K562 (cell line): ENCODE measurements around the gene ARAF. TPM values are rescaled to one million over a fixed set of nuclear protein-coding genes. Genes with fewer than 3 reads are reported as not detected.

ENCODE experiments used
- ASH1L ChIP-seq: fragments of 450-650 bp; IDR thresholded peaks from 2 replicates; pipeline ENCODE4 v1.6.1; 2018; ENCODE audit warnings: borderline replicate concordance, mild to moderate bottlenecking, low read depth; ENCODE audit not compliant: partially characterized antibody
- DMBX1 ChIP-seq: fragments of 250-450 bp; sonication (Bioruptor Pico); IDR thresholded peaks from 2 replicates; pipeline ENCODE4 v1.8.0; 2022; ENCODE audit warnings: inconsistent platforms, mild to moderate bottlenecking, moderate library complexity, borderline replicate concordance
- MAFK ChIP-seq: IDR thresholded peaks from 2 replicates; pipeline ENCODE4 v1.6.1; 2011; ENCODE audit warnings: low read length, improper control_type of control experiment
- MAX ChIP-seq: sonication (generic); formaldehyde crosslinking; IDR thresholded peaks from 2 replicates; pipeline ENCODE4 v1.9.0; 2022; ENCODE audit warnings: mild to moderate bottlenecking, missing genetic modification reagents
- MECOM ChIP-seq: fragments of 250-450 bp; sonication (Bioruptor Pico); IDR thresholded peaks from 2 replicates; pipeline ENCODE4 v1.8.0; 2022; ENCODE audit warnings: inconsistent platforms
- MXI1 ChIP-seq: IDR thresholded peaks from 2 replicates; pipeline ENCODE4 v1.6.1; 2011; ENCODE audit warnings: low read depth, mild to moderate bottlenecking, improper control_type of control experiment, low read length
- NCOA1 ChIP-seq: fragments of 450-650 bp; IDR thresholded peaks from 2 replicates; pipeline ENCODE4 v1.6.1; 2016; ENCODE audit warnings: low read depth
- NR4A1 ChIP-seq, 2 experiments: fragments of 250-450 bp in 1 of 2; fragments of 450-650 bp in 1 of 2; sonication (Bioruptor Pico) in 1 of 2; IDR thresholded peaks; 2 replicates each; pipeline versions ENCODE4 v1.4.0 to v1.6.1; 2016 to 2020; ENCODE audit warnings: mild to moderate bottlenecking in 2 of 2, missing compliant biosample characterization in 1 of 2, missing genetic modification characterization in 1 of 2, moderate library complexity in 1 of 2
- POLR2H ChIP-seq: IDR thresholded peaks from 2 replicates; pipeline ENCODE4 v1.6.1; 2016; ENCODE audit warnings: missing genetic modification characterization, low read depth, mild to moderate bottlenecking, control low read depth, missing compliant biosample characterization, moderate library complexity
- POLR3G ChIP-seq: IDR thresholded peaks from 2 replicates; pipeline ENCODE4 v1.6.1; 2011; ENCODE audit not compliant: insufficient read length, insufficient replicate concordance; ENCODE audit errors: extremely low read depth
- TEAD1 ChIP-seq, 2 experiments: fragments of 450-650 bp in 1 of 2; sonication (generic) in 1 of 2; formaldehyde crosslinking; IDR thresholded peaks; 2 replicates each; pipeline versions ENCODE4 v1.4.0 to v1.8.0; 2020 to 2022; ENCODE audit warnings: mild to moderate bottlenecking in 2 of 2, missing genetic modification reagents in 1 of 2
- ZBTB9 ChIP-seq: fragments of 450-650 bp; formaldehyde crosslinking; IDR thresholded peaks from 2 replicates; pipeline ENCODE4 v1.4.0; 2020; ENCODE audit warnings: mild to moderate bottlenecking, moderate library complexity
- ZFP36 ChIP-seq: fragments of 150-350 bp; IDR thresholded peaks from 2 replicates; pipeline ENCODE4 v1.6.1; 2018; ENCODE audit warnings: low read length, low read depth; ENCODE audit not compliant: partially characterized antibody
- ZNF347 ChIP-seq: fragments of 450-650 bp; formaldehyde crosslinking; IDR thresholded peaks from 2 replicates; pipeline ENCODE4 v1.4.0; 2020; ENCODE audit warnings: low read depth, mild to moderate bottlenecking, moderate library complexity
- polyA plus RNA-seq, 8 experiments: library from polyadenylated mRNA; depleted of rRNA in 4 of 8; stranded (reverse) in 5 of 8; unstranded in 3 of 8; fragments of >200 nt; fragmentation: Nextera tagmentation in 2 of 8; fragmentation: Illumina TruSeq in 1 of 8; extraction: Ambion mirVana in 2 of 8; extraction: Trizol in 1 of 8; gene quantifications; 2 replicates each; pipeline versions ENCODE4 v1.2.1 to v1.2.3, GENCODE V29; 2011 to 2014; ENCODE audit warnings: inconsistent platforms in 1 of 8, missing spikeins in 1 of 8
- total RNA-seq, 7 experiments: library from RNA; depleted of rRNA in 6 of 7; stranded (reverse); fragments of >200 nt in 6 of 7; fragmentation: Illumina TruSeq in 2 of 7; extraction: Trizol in 2 of 7; gene quantifications; 2 replicates each; pipeline versions ENCODE4 v1.2.1 to v1.2.3, GENCODE V29; 2011 to 2021; ENCODE audit warnings: low replicate concordance in 1 of 7
- TF ChIP-seq, protein P1 (sequence below): fragments of 450-650 bp; IDR thresholded peaks from 2 replicates; pipeline ENCODE4 v1.6.1; 2016; ENCODE audit warnings: low read depth

Gene ARAF
- total and polyA plus RNA-seq, 9 of the 15 experiments (the other 6 are each of a cell fraction or from before 2014, with no cell fraction given): 5.5 to 70.0 (median 29.4) TPM

GRCh38 chrX:47560934-47561658 lies at the start of gene ARAF (continued):
- TF ChIP-seq, protein P1, sequence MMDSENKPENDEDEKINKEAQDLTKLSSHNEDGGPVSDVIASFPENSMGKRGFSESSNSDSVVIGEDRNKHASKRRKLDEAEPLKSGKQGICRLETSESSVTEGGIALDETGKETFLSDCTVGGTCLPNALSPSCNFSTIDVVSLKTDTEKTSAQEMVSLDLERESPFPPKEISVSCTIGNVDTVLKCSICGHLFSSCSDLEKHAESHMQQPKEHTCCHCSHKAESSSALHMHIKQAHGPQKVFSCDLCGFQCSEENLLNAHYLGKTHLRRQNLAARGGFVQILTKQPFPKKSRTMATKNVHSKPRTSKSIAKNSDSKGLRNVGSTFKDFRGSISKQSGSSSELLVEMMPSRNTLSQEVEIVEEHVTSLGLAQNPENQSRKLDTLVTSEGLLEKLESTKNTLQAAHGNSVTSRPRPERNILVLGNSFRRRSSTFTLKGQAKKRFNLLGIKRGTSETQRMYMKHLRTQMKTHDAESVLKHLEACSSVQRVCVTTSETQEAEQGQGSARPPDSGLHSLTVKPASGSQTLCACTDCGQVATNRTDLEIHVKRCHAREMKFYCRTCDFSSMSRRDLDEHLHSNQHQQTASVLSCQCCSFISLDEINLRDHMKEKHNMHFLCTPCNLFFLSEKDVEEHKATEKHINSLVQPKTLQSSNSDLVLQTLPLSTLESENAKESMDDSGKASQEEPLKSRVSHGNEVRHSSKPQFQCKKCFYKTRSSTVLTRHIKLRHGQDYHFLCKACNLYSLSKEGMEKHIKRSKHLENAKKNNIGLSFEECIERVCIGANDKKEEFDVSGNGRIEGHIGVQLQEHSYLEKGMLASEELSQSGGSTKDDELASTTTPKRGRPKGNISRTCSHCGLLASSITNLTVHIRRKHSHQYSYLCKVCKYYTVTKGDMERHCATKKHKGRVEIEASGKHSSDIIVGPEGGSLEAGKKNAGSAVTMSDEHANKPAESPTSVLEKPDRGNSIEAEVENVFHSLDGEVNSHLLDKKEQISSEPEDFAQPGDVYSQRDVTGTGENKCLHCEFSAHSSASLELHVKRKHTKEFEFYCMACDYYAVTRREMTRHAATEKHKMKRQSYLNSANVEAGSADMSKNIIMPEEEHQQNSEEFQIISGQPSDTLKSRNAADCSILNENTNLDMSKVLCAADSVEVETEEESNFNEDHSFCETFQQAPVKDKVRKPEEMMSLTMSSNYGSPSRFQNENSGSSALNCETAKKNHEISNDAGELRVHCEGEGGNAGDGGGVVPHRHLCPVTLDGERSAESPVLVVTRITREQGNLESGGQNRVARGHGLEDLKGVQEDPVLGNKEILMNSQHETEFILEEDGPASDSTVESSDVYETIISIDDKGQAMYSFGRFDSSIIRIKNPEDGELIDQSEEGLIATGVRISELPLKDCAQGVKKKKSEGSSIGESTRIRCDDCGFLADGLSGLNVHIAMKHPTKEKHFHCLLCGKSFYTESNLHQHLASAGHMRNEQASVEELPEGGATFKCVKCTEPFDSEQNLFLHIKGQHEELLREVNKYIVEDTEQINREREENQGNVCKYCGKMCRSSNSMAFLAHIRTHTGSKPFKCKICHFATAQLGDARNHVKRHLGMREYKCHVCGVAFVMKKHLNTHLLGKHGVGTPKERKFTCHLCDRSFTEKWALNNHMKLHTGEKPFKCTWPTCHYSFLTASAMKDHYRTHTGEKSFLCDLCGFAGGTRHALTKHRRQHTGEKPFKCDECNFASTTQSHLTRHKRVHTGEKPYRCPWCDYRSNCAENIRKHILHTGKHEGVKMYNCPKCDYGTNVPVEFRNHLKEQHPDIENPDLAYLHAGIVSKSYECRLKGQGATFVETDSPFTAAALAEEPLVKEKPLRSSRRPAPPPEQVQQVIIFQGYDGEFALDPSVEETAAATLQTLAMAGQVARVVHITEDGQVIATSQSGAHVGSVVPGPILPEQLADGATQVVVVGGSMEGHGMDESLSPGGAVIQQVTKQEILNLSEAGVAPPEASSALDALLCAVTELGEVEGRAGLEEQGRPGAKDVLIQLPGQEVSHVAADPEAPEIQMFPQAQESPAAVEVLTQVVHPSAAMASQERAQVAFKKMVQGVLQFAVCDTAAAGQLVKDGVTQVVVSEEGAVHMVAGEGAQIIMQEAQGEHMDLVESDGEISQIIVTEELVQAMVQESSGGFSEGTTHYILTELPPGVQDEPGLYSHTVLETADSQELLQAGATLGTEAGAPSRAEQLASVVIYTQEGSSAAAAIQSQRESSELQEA: no peak
- TF ChIP-seq POLR3G (no peak), ZFP36 (no peak), POLR2H (tag) (peak; percentile 76), ZBTB9 (CRISPR knock-in tag) (no peak), ASH1L (peak; percentile 94), MECOM (CRISPR knock-in tag) (no peak), TEAD1 (CRISPR knock-in tag; IDR thresholded peaks at IDR 0.05) (peak in 1 of 2 experiments; percentile 86; a peak in 2 of 4 replicates), MXI1 (no peak), NCOA1 (no peak), DMBX1 (CRISPR knock-in tag) (no peak), MAX (CRISPR knock-in tag) (peak; percentile 47; the same call in 1 of the 2 replicates), NR4A1 (CRISPR knock-in tag; IDR thresholded peaks at IDR 0.05) (no peak), NR4A1 (tag; IDR thresholded peaks at IDR 0.05) (no peak), MAFK (no peak), ZNF347 (CRISPR knock-in tag) (no peak)
